D721Med (cell line): ENCODE results near the gene ARID3C.

Source experiments
- DNase-seq: peaks from one replicate; pipeline ENCODE4 v3.0.0; 2011; ENCODE audit warnings: low spot score; ENCODE audit not compliant: insufficient read length
- FAIRE-seq: peaks from 2 replicates; lab custom pipeline; 2011; peaks lifted over from hg19 to GRCh38; lab: Jason Lieb, UNC
- CTCF ChIP-seq: IDR thresholded peaks from 2 replicates; pipeline ENCODE4 v1.5.1; 2012; ENCODE audit warnings: mild to moderate bottlenecking, control low read depth; ENCODE audit not compliant: insufficient read depth; ENCODE audit errors: missing control alignments

Gene ARID3C

GRCh38 chr9:34658461-34658860 is 29.6 kb upstream of the ARID3C start:
- DNase-seq (no peak), FAIRE-seq (no peak)
- TF ChIP-seq CTCF = no peak

- no peak for FAIRE-seq
- TF ChIP-seq CTCF = no peak
- DNase-seq = no peak
Observed at GRCh38 chr9:34656992-34657391, 28.1 kb upstream of the ARID3C start.

- TF ChIP-seq CTCF = no peak
- FAIRE-seq = no peak
Observed at GRCh38 chr9:34655394-34655793, 26.5 kb upstream of the ARID3C start.

GRCh38 chr9:34654323-34655051 is 25.6 kb upstream of the ARID3C start:
- no peak for TF ChIP-seq CTCF
- FAIRE-seq = no peak
- DNase-seq = no peak

More at GRCh38 chr9:34655394-34655793, 26.5 kb upstream of the ARID3C start:
- DNase-seq = no peak

- DNase-seq (no peak), FAIRE-seq (no peak)
- no peak for TF ChIP-seq CTCF
Observed at GRCh38 chr9:34653151-34654072, 24.5 kb upstream of the ARID3C start.

- FAIRE-seq (no peak), DNase-seq (no peak)
- no peak for TF ChIP-seq CTCF
Observed at GRCh38 chr9:34652602-34653000, 23.7 kb upstream of the ARID3C start.
